HepG2 (cell line): Measurements from ENCODE around the gene CD14. TPM values are rescaled to one million over a fixed set of nuclear protein-coding genes. Genes with fewer than 3 reads are reported as not detected.

Source experiments
- CREB3 ChIP-seq: sonication (generic); formaldehyde crosslinking; IDR thresholded peaks from 2 replicates; pipeline ENCODE4 v1.5.0; 2020; ENCODE audit warnings: missing genetic modification reagents
- DNMT1 ChIP-seq: sonication (generic); formaldehyde crosslinking; IDR thresholded peaks from 2 replicates; pipeline ENCODE4 v1.5.1; 2020; ENCODE audit warnings: mild to moderate bottlenecking, missing genetic modification reagents
- EP300 ChIP-seq, 3 experiments: sonication (generic) in 1 of 3; formaldehyde crosslinking in 1 of 3; IDR thresholded peaks; 2 replicates each; pipeline versions ENCODE4 v1.5.1 to v1.6.1; 2011 to 2020; ENCODE audit warnings: low read depth in 2 of 3, low read length in 2 of 3, borderline replicate concordance in 1 of 3, improper control_type of control experiment in 1 of 3, mild to moderate bottlenecking in 1 of 3, missing genetic modification reagents in 1 of 3, moderate library complexity in 1 of 3
- FUBP1 ChIP-seq: sonication (generic); formaldehyde crosslinking; IDR thresholded peaks from 2 replicates; pipeline ENCODE4 v1.5.1; 2020; ENCODE audit warnings: missing genetic modification reagents, mild to moderate bottlenecking, borderline replicate concordance
- KAT2B ChIP-seq: fragments of 150-350 bp; IDR thresholded peaks from 2 replicates; pipeline ENCODE4 v1.6.1; 2014; ENCODE audit warnings: low read depth, low read length, borderline replicate concordance
- KLF13 ChIP-seq: sonication (generic); formaldehyde crosslinking; IDR thresholded peaks from 2 replicates; pipeline ENCODE4 v1.4.0; 2020; ENCODE audit warnings: mild to moderate bottlenecking, missing genetic modification reagents
- PHF20 ChIP-seq: sonication (generic); formaldehyde crosslinking; IDR thresholded peaks from 2 replicates; pipeline ENCODE4 v1.5.0; 2020; ENCODE audit warnings: mild to moderate bottlenecking, missing genetic modification reagents
- PHF8 ChIP-seq: sonication (generic); formaldehyde crosslinking; IDR thresholded peaks from 2 replicates; pipeline ENCODE4 v1.5.0; 2020; ENCODE audit warnings: missing genetic modification reagents
- RARA ChIP-seq: IDR thresholded peaks from 2 replicates; pipeline ENCODE4 v1.6.1; 2016; ENCODE audit warnings: missing genetic modification reagents, missing compliant biosample characterization
- ZBTB42 ChIP-seq: sonication (generic); formaldehyde crosslinking; IDR thresholded peaks from 2 replicates; pipeline ENCODE4 v1.5.0; 2020; ENCODE audit warnings: mild to moderate bottlenecking, missing genetic modification reagents
- ZNF446 ChIP-seq: sonication (generic); formaldehyde crosslinking; IDR thresholded peaks from 2 replicates; pipeline ENCODE4 v1.5.0; 2020; ENCODE audit warnings: mild to moderate bottlenecking, missing genetic modification reagents
- ZNF646 ChIP-seq: sonication (generic); formaldehyde crosslinking; IDR thresholded peaks from 2 replicates; pipeline ENCODE4 v1.9.0; 2021; ENCODE audit warnings: mild to moderate bottlenecking, missing genetic modification reagents
- polyA plus RNA-seq, 8 experiments: library from polyadenylated mRNA; depleted of rRNA in 3 of 8; stranded (reverse) in 7 of 8; unstranded in 1 of 8; fragments of >200 nt; fragmentation: Illumina TruSeq in 4 of 8; extraction: Trizol in 4 of 8; gene quantifications; 2 replicates each; pipeline versions ENCODE4 v1.2.1 to v1.2.3, GENCODE V29; 2011 to 2016; ENCODE audit warnings: low read depth in 4 of 8, missing spikeins in 1 of 8, mixed read lengths in 1 of 8; ENCODE audit not compliant: insufficient read depth in 1 of 8
- total RNA-seq, 5 experiments: library from RNA; depleted of rRNA; stranded (reverse); fragments of >200 nt; fragmentation: Illumina TruSeq; extraction: Trizol; gene quantifications; 2 replicates each; pipeline ENCODE4 v1.2.3, GENCODE V29; 2016; ENCODE audit warnings: low read depth in 1 of 5
- TF ChIP-seq, protein P1 (sequence below): sonication (generic); formaldehyde crosslinking; IDR thresholded peaks from 2 replicates; pipeline ENCODE4 v1.5.1; 2020; ENCODE audit warnings: missing genetic modification reagents, mild to moderate bottlenecking, borderline replicate concordance
- TF ChIP-seq, protein P2 (sequence below): sonication (generic); formaldehyde crosslinking; IDR thresholded peaks from 2 replicates; pipeline ENCODE4 v1.5.0; 2020; ENCODE audit warnings: mild to moderate bottlenecking, missing genetic modification reagents

Gene CD14
- total and polyA plus RNA-seq, 2 of the 13 experiments (the other 11 are each of a cell fraction or from before 2014, with no cell fraction given): 1.7 to 4.7 TPM

GRCh38 chr5:140633021-140633471 is at the start of gene CD14 (continued):
- TF ChIP-seq ZNF446 (CRISPR knock-in tag) (no peak), CREB3 (CRISPR knock-in tag) (no peak), KLF13 (no peak), ZNF646 (no peak), DNMT1 (no peak), RARA (CRISPR knock-in tag) (peak; percentile 82), PHF20 (no peak), PHF8 (CRISPR knock-in tag) (no peak), EP300 (IDR thresholded peaks at IDR 0.05; ENCODE audit: low read depth in 2 of 2, low read length in 2 of 2) (0 out of 4 replicates have a peak, but pooled peaks of 1 of the 2 experiments have one; percentile 11), EP300 (CRISPR knock-in tag; IDR thresholded peaks at IDR 0.05; ENCODE audit: borderline replicate concordance) (0 out of 2 replicates have a peak, but pooled peaks have one; percentile 29), KAT2B (no peak), FUBP1 (CRISPR knock-in tag) (no peak), ZBTB42 (CRISPR knock-in tag) (no peak)
- TF ChIP-seq, protein P1, sequence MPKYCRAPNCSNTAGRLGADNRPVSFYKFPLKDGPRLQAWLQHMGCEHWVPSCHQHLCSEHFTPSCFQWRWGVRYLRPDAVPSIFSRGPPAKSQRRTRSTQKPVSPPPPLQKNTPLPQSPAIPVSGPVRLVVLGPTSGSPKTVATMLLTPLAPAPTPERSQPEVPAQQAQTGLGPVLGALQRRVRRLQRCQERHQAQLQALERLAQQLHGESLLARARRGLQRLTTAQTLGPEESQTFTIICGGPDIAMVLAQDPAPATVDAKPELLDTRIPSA (CRISPR knock-in tag): no peak
- TF ChIP-seq, protein P2, sequence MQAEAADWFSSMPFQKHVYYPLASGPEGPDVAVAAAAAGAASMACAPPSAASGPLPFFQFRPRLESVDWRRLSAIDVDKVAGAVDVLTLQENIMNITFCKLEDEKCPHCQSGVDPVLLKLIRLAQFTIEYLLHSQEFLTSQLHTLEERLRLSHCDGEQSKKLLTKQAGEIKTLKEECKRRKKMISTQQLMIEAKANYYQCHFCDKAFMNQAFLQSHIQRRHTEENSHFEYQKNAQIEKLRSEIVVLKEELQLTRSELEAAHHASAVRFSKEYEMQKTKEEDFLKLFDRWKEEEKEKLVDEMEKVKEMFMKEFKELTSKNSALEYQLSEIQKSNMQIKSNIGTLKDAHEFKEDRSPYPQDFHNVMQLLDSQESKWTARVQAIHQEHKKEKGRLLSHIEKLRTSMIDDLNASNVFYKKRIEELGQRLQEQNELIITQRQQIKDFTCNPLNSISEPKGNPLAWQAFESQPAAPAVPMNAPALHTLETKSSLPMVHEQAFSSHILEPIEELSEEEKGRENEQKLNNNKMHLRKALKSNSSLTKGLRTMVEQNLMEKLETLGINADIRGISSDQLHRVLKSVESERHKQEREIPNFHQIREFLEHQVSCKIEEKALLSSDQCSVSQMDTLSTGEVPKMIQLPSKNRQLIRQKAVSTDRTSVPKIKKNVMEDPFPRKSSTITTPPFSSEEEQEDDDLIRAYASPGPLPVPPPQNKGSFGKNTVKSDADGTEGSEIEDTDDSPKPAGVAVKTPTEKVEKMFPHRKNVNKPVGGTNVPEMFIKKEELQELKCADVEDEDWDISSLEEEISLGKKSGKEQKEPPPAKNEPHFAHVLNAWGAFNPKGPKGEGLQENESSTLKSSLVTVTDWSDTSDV (CRISPR knock-in tag): no peak
